Esophagus mucosa (tissue), 1 donor: ENCODE results near the gene RPS21. TPM values are rescaled to one million over a fixed set of nuclear protein-coding genes. Genes with fewer than 3 reads are reported as not detected.

ENCODE experiments used
- ATAC-seq: fragments of 200-7000 bp; cut with Tn5 transposase; one replicate; pipeline ENCODE4 v1.9.1; 2020
- total RNA-seq: library from RNA; stranded (reverse); gene quantifications from one replicate; pipeline ENCODE4 v1.2.4, GENCODE V29; 2023
- donor health status: DM: yes; HTN: yes; CAD: no.

Gene RPS21
- total RNA-seq, 1 donor from 2014 or later, result 1,745 TPM

GRCh38 chr20:62354031-62354808 lies 32.7 kb upstream of the RPS21 start:
- no peak for ATAC-seq

GRCh38 chr20:62354811-62355341 lies 32.0 kb upstream of the RPS21 start:
- ATAC-seq, result no peak

- peak; percentile 17 for ATAC-seq
These were observed 31.4 kb upstream of the RPS21 start for GRCh38 chr20:62355516-62355877.

GRCh38 chr20:62355878-62356588 lies 30.9 kb upstream of the RPS21 start:
- ATAC-seq, result no peak

GRCh38 chr20:62356589-62357186 lies 30.2 kb upstream of the RPS21 start:
- no peak for ATAC-seq

- peak; percentile 2 for ATAC-seq
These were observed 29.7 kb upstream of the RPS21 start for GRCh38 chr20:62357187-62357667.

- ATAC-seq, result no peak
These were observed 29.2 kb upstream of the RPS21 start for GRCh38 chr20:62357681-62358080.

- peak; percentile 27 for ATAC-seq
These were observed 28.5 kb upstream of the RPS21 start for GRCh38 chr20:62358171-62359042.

GRCh38 chr20:62359043-62359490 lies 27.8 kb upstream of the RPS21 start:
- no peak for ATAC-seq

GRCh38 chr20:62359491-62360121 lies 27.3 kb upstream of the RPS21 start:
- peak; percentile 3 for ATAC-seq

- ATAC-seq, result peak; percentile 9
These were observed 25.8 kb upstream of the RPS21 start for GRCh38 chr20:62360854-62361798.

GRCh38 chr20:62361799-62362589 lies 24.9 kb upstream of the RPS21 start:
- no peak for ATAC-seq

- no peak for ATAC-seq
These were observed 24.3 kb upstream of the RPS21 start for GRCh38 chr20:62362590-62362940.

- ATAC-seq, result no peak
These were observed 23.6 kb upstream of the RPS21 start for GRCh38 chr20:62362991-62363919.

GRCh38 chr20:62363920-62364851 lies 22.7 kb upstream of the RPS21 start:
- ATAC-seq, result no peak

- ATAC-seq, result peak; percentile 3
These were observed 21.8 kb upstream of the RPS21 start for GRCh38 chr20:62364911-62365736.
